ENCODE results near the gene SKI.
"Not testable (repeated sequence)": the region's sequence is repeated elsewhere in the genome, so short reads cannot be mapped to it uniquely, and the experiment has no call there.

Gene SKI

GRCh38 chr1:2259668-2260402 lies 31.7 kb downstream of the SKI start:
- no peak for DNase-seq (ENCODE audit: low read depth, low spot score)

GRCh38 chr1:2260470-2260869 lies 32.4 kb downstream of the SKI start:
- DNase-seq (ENCODE audit: low read depth, low spot score): not testable (repeated sequence)

- DNase-seq (ENCODE audit: low read depth, low spot score): no peak
Measured at GRCh38 chr1:2260917-2261316, 32.8 kb downstream of the SKI start.

GRCh38 chr1:2261476-2262395 lies 33.6 kb downstream of the SKI start:
- DNase-seq (ENCODE audit: low read depth, low spot score): not testable (repeated sequence)

GRCh38 chr1:2266301-2266975 lies 38.3 kb downstream of the SKI start:
- no peak for DNase-seq (ENCODE audit: low read depth, low spot score)

GRCh38 chr1:2267051-2267830 lies 39.1 kb downstream of the SKI start:
- no peak for DNase-seq (ENCODE audit: low read depth, low spot score)

GRCh38 chr1:2267862-2268261 lies 39.7 kb downstream of the SKI start:
- DNase-seq (ENCODE audit: low read depth, low spot score): no peak

- no peak for DNase-seq (ENCODE audit: low read depth, low spot score)
Measured at GRCh38 chr1:2268285-2269056, 40.4 kb downstream of the SKI start.

- no peak for DNase-seq (ENCODE audit: low read depth, low spot score)
Measured at GRCh38 chr1:2269193-2269921, 41.2 kb downstream of the SKI start.

GRCh38 chr1:2269922-2270259 lies 41.8 kb downstream of the SKI start:
- DNase-seq (ENCODE audit: low read depth, low spot score): no peak

- DNase-seq (ENCODE audit: low read depth, low spot score): no peak
Measured at GRCh38 chr1:2270260-2271100, 42.4 kb downstream of the SKI start.

- DNase-seq (ENCODE audit: low read depth, low spot score): no peak
Measured at GRCh38 chr1:2271211-2271721, 43.1 kb downstream of the SKI start.

- no peak for DNase-seq (ENCODE audit: low read depth, low spot score)
Measured at GRCh38 chr1:2271841-2272655, 43.9 kb downstream of the SKI start.

GRCh38 chr1:2272686-2273400 lies 44.7 kb downstream of the SKI start:
- no peak for DNase-seq (ENCODE audit: low read depth, low spot score)

GRCh38 chr1:2273401-2274090 lies 45.4 kb downstream of the SKI start:
- DNase-seq (ENCODE audit: low read depth, low spot score): no peak

GRCh38 chr1:2274231-2274928 lies 46.3 kb downstream of the SKI start:
- DNase-seq (ENCODE audit: low read depth, low spot score): no peak

All from activated naive CD8-positive, alpha-beta T cell treated with anti-CD3 and anti-CD28 coated beads, Interleukin-2, amount 50 U/mL, for 16 hours (primary cell).